ENCODE measurements around the gene ATP6V0E1. TPM values are rescaled to one million over a fixed set of nuclear protein-coding genes. Genes with fewer than 3 reads are reported as not detected.

ATP6V0E1 gene
- total RNA-seq, 1 experiment from 2014 or later, result 113 TPM

GRCh38 chr5:173078878-173079277, 95.3 kb downstream of the ATP6V0E1 start:
- Histone ChIP-seq H3K36me3 (replicated peaks; ENCODE audit: control insufficient read depth, insufficient read depth, low read length) (no peaks in the 10 kb centered on the region), H3K4me3 (ENCODE audit: insufficient read depth, low read depth, low read length) (no peak overlapping the region), H3K27me3 (ENCODE audit: control insufficient read depth, insufficient read depth, low read length) (no peaks in the 10 kb centered on the region)
- no peak for DNase-seq

Other genes starting within 250 kb of the ATP6V0E1 start
- gene DUSP1, start 212.6 kb upstream of the ATP6V0E1 start, total RNA-seq (2014; rRNA removed; shearing (Covaris generic)), result 11.5 and 15.4 TPM in 2 replicates
- gene ERGIC1, start 149.5 kb upstream of the ATP6V0E1 start, total RNA-seq (2014; rRNA removed; shearing (Covaris generic)), result 97.7 and 102 TPM in 2 replicates
- gene RPL26L1, start 24.3 kb upstream of the ATP6V0E1 start, total RNA-seq (2014; rRNA removed; shearing (Covaris generic)), result 42.7 and 45.9 TPM in 2 replicates
- 8.7 and 18.1 TPM in 2 replicates for gene CREBRF, start 72.6 kb downstream of the ATP6V0E1 start, total RNA-seq (2014; rRNA removed; shearing (Covaris generic))
- gene BNIP1, start 160.8 kb downstream of the ATP6V0E1 start, total RNA-seq (2014; rRNA removed; shearing (Covaris generic)), result 21.1 and 25.6 TPM in 2 replicates